ENCODE measurements around the gene A2ML1. TPM values are rescaled to one million over a fixed set of nuclear protein-coding genes. Genes with fewer than 3 reads are reported as not detected.
"Not testable (repeated sequence)": the region's sequence is repeated elsewhere in the genome, so short reads cannot be mapped to it uniquely, and the experiment has no call there.

Gene A2ML1
- total RNA-seq, 2 experiments from 2014 or later, result not detected

DNA sequence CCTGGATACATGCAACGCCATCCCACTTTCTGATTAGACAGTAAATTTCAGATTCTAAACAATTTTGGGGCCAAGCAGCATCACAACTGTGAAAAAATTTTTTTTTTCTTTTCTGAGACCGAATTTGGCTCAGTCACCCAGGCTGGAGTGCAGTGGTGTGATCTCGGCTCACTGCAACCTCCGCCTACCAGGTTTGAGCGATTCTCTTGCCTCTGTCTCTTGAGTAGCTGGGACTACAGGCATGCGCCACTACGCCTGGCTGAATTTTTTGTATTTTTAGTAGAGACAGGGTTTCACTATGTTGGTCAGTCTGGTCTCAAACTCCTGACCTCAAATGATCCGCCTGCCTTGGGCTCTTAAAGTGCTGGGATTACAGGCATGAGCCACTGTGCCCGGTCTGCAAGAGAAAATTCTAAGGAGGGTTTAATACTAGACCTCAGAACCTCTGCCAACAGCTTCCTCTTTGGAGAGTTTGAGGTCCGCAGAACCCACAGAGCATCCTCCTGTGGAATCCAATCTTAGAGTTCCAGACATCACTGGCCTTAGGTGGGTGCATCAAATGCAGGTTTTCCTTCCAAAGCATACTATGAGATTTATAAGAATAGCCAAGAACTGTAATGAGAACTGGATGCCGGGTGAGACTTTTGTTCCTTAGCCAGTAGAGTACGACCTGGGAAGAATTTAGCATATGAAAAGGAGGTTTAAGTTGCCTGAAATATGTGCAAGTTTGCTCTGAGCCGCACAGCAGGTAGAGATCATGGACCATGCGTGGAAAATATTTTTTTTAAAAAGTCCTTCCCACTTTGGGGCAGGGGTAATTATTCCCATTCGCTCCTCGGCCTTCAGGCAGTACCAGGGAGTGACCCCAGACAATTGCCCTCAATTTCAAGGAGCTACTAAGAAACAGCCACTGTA is 84.1 kb downstream of the A2ML1 start:
- H3K4me3 Mint-ChIP-seq, result no peak overlapping the region
- H3K27me3 Mint-ChIP-seq, result peaks cover 9% of the 10 kb centered on the region
- H3K27ac Mint-ChIP-seq, result no peak overlapping the region
- no peaks in the 10 kb centered on the region for H3K9me3 Mint-ChIP-seq
- POLR2A ChIA-PET, result interaction anchor here (1.0 kb wide), 1 partner anchor 12 kb away, joined by 4 read pairs; no protein-coding TSS in a partner anchor
- CTCF ChIA-PET, result interaction anchor here (1.2 kb wide), 1 partner anchor 16 kb away, joined by 4 read pairs; no protein-coding TSS in a partner anchor
- H3K4me1 Mint-ChIP-seq, result no peaks in the 10 kb centered on the region
- H3K36me3 Mint-ChIP-seq (ENCODE audit: low read depth), result no peaks in the 10 kb centered on the region
- DNase-seq, result no peak

DNA sequence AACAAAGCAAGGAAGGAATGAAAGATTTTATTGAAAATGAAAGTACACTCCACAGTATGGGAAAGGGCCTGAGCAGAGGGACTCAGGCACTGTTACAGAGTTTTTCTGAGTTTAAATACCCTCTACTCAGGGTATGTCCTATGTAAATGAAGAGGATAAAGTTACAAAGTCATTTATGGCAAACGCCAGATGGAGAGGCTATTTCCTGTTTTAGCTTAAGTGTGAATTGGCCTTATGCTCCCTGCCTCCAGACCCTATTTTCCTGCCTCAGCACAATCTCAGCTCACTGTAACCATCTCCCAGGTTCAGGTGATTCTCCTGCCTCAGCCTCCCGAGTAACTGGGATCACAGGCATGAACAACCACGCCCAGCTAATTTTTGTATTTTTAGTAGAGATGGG is 85.1 kb downstream of the A2ML1 start:
- Mint-ChIP-seq H3K4me3 (no peak overlapping the region), H3K9me3 (no peaks in the 10 kb centered on the region), H3K27me3 (peaks cover 8% of the 10 kb centered on the region), H3K36me3 (ENCODE audit: low read depth) (no peaks in the 10 kb centered on the region), H3K27ac (no peak overlapping the region), H3K4me1 (no peaks in the 10 kb centered on the region)
- no peak for DNase-seq
- ChIA-PET CTCF (interaction anchor here (0.6 kb wide), 1 partner anchor 32 kb away, joined by 3 read pairs; no protein-coding TSS in a partner anchor), POLR2A (no interaction called here)

DNA sequence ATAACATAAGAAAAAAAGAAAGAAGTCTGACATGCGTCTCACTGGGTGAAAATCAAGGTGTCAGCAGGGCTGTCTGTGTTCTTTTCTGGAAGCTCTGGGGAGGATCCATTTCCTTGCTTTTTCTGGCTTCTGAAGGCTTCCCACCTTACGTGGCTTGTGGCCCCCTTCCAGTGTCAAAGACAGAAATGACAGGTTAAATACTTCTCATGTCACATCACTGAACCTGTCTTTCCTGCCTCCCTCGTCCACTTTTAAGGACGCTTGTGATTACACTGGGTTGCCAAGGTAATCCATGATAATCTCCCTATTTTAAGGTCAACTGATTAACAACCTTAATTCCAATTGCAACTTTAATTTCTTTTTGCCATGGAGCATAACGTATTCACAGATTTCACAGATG is 87.3 kb downstream of the A2ML1 start:
- H3K4me3 Mint-ChIP-seq, result no peak overlapping the region
- ChIA-PET CTCF (interaction anchor here (0.9 to 1.4 kb wide), 3 partner anchors 19 to 365 kb away, joined by 3 to 5 read pairs (median 3); no protein-coding TSS in a partner anchor), POLR2A (no interaction called here)
- H3K4me1 Mint-ChIP-seq, result peaks cover 10% of the 10 kb centered on the region
- peaks cover 9% of the 10 kb centered on the region for H3K27me3 Mint-ChIP-seq
- no peaks in the 10 kb centered on the region for H3K36me3 Mint-ChIP-seq (ENCODE audit: low read depth)
- H3K9me3 Mint-ChIP-seq, result no peaks in the 10 kb centered on the region
- no peak overlapping the region for H3K27ac Mint-ChIP-seq
- no peak for DNase-seq

DNA sequence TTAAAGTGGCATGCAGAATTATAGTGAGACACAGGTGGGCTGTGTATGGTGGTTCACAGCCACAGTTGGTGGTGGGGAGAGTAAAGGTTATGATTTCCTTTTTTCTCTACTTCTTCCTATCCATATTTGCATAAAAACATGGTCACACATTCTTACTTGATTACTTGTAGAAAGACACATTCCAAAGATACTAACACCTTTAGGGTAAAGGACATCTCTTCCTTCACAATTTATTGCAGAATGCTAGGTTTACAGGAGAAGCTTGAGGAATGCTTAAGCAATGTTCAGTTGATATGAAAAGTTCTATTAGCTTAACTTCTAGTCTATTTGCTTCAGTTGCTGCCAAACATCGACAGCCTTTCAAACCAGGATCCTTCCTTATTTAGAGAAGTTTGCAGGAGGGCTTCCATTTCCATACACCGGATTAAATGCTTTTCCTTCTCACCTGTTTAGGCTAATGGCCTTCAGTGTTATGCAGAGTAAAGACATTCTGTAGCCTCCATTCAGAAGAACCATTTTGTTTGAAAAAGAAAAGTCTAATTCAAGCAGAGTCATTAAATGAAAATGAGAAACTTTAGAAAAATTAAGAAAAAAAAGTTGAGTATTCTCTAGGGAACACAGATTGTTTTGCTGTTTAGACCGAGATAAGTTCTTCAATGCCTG is 89.3 kb downstream of the A2ML1 start:
- Mint-ChIP-seq H3K4me1 (peaks cover 10% of the 10 kb centered on the region), H3K4me3 (no peak overlapping the region), H3K27me3 (peaks cover 9% of the 10 kb centered on the region), H3K36me3 (ENCODE audit: low read depth) (no peaks in the 10 kb centered on the region), H3K9me3 (no peaks in the 10 kb centered on the region), H3K27ac (no peak overlapping the region)
- POLR2A ChIA-PET, result interaction anchor here (1.7 kb wide), 1 partner anchor 38 kb away, joined by 8 read pairs; the partner anchor contains the start of gene M6PR
- CTCF ChIA-PET, result interaction anchor here (1.0 to 5.4 kb wide), 4 partner anchors 38 to 152 kb away, joined by 3 to 28 read pairs (median 9); partner anchors contain the start of gene M6PR
- no peak for DNase-seq

DNA sequence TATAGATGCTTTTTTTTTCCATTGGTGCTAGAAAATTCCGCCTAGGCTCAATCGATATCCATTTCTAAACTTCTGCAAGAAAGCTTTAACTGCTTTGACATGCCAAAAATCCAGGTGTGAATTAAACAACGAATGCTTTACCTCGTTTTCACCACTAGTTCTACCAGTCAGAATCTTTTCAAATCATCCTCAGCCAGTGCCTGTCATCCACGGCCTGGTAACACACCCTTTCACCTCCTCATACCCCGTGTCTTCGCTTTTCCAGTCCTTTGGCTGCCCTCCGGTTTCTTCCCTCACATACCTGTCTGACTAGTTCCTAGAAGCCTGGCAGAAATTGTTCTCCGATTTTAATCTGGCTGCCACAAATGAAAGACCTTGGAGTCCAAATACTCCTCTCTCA is 90.5 kb downstream of the A2ML1 start:
- Mint-ChIP-seq H3K36me3 (ENCODE audit: low read depth) (no peaks in the 10 kb centered on the region), H3K27me3 (peaks cover 9% of the 10 kb centered on the region), H3K27ac (no peak overlapping the region), H3K4me3 (no peak overlapping the region), H3K9me3 (no peaks in the 10 kb centered on the region), H3K4me1 (peaks cover 10% of the 10 kb centered on the region)
- DNase-seq, result no peak
- CTCF ChIA-PET, result interaction anchor here (1.1 to 5.4 kb wide), 4 partner anchors 37 to 136 kb away, joined by 6 to 28 read pairs (median 10); partner anchors contain the start of gene M6PR
- POLR2A ChIA-PET, result interaction anchor here (1.7 to 3.8 kb wide), 2 partner anchors 37 kb away, joined by 8 to 21 read pairs; partner anchors contain the start of gene M6PR

DNA sequence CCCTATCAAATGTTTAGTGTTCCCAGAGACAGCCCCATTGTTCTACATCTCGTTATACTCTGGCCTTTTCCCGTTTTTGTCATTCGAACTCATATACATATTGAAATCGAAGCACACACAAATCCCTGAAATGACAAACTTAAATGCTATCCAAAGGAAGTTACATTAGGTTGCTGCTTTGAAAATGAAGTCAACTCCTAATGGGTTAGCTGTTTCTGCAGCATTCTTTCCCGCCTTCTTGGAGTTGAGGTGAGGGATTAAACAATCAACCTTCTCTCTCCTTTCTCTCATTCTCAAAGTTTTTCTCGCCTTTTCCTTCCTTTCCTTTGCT is 91.2 kb downstream of the A2ML1 start:
- H3K27ac Mint-ChIP-seq, result peak overlapping the region; percentile 59
- ChIA-PET POLR2A (interaction anchor here (3.8 kb wide), 1 partner anchor 36 kb away, joined by 21 read pairs; the partner anchor contains the start of gene M6PR), CTCF (interaction anchor here (0.7 to 5.4 kb wide), 6 partner anchors 32 to 136 kb away, joined by 3 to 28 read pairs (median 4); partner anchors contain the start of gene M6PR)
- no peak for DNase-seq
- H3K4me3 Mint-ChIP-seq, result peak overlapping the region; percentile 84
- peaks cover 9% of the 10 kb centered on the region for H3K27me3 Mint-ChIP-seq
- H3K9me3 Mint-ChIP-seq, result no peaks in the 10 kb centered on the region
- peaks cover 10% of the 10 kb centered on the region for H3K4me1 Mint-ChIP-seq
- H3K36me3 Mint-ChIP-seq (ENCODE audit: low read depth), result no peaks in the 10 kb centered on the region

DNA sequence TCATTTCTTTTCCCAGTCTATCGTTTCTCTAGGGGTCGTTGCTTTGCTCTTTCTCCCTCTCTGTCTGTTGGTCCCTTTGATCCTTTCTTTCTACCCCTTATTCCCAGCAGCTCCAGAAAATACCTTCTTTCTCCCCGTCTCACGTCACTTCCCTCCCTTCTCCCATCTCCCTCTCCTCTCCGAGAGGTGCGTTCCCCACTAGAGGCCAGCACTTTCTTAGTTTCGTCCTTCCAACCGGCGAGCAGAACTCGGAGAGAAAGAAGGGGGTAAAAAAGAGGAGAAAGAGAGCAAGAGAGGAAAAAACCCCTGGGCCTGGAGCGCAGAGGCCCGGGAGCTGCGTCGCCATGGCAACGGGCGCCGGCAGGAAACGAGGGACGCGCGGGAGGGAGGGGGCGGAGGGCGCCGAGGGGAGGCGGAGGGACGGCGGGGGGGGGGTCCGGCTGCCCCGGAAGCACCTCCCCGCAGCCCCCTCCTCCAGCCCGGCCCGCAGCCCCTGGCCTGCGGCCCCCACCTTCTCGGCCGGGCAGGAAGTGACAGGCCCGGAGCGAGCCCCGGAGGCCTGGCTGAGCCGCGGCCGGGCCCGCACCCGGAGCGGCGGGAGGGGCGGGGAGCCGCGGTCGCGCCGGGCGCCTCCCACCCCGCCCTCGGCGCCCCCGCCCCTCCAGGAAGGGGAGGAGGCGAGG is 91.8 kb downstream of the A2ML1 start, which contains the start of gene PHC1:
TSS of gene PHC1 (plus strand) at position 477 of the 683 bp plus-strand sequence. CDS start 3,169 bp downstream, outside the sequence.
- CTCF ChIA-PET, result interaction anchor here (0.7 to 5.4 kb wide), 10 partner anchors 23 to 136 kb away, joined by 3 to 28 read pairs (median 4); partner anchors contain the start of gene M6PR
- peak; percentile 79 for DNase-seq
- not testable (repeated sequence) for H3K36me3 Mint-ChIP-seq (ENCODE audit: low read depth); H3K4me1 Mint-ChIP-seq; H3K27me3 Mint-ChIP-seq; H3K9me3 Mint-ChIP-seq
- peak within 1 kb of the TSS; percentile 84 for H3K4me3 Mint-ChIP-seq
- peak within 1 kb of the TSS; percentile 59 for H3K27ac Mint-ChIP-seq
- POLR2A ChIA-PET, result interaction anchor here (3.8 kb wide), 1 partner anchor 36 kb away, joined by 21 read pairs; the partner anchor contains the start of gene M6PR

DNA sequence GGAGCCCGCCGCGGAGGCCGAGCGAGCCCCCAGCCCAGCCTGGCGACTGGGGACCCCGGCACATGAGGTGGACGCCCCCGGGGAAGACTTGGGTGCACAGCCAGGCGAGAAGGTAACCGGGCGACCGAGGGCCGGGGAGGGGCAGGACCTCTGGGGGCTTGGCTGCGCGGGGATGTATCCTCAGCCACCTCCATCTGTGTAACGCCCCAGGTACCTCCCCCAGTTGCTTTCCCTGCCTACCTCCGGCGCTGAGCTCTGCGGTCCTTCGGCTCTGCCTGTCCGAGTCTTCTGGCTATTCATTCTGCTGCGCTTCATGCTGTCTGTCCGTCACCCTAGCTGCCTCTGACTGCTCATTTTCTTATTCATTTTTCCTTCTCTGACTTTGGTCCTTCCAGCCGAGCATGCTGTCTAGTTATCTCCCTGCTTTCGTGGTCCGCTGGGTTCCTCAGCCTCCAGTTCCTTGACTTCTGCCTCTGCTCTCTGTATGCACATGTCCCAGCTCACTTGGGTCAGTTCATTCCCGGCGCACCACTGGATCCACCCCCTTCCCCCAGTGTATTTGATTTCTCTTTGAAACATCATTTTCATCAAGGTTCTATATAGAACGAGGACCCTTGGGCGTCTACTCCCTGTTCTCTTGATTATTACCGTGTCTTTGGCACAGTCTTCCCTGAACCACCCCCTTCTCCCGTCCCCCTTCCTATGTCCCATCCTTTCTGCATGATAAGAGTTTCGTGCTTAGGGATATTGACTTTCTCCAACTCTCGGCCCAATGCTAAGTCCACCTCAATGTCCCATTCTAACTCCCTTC is 92.5 kb downstream of the A2ML1 start:
- Mint-ChIP-seq H3K27ac (no peak overlapping the region), H3K36me3 (ENCODE audit: low read depth) (no peaks in the 10 kb centered on the region), H3K27me3 (peaks cover 9% of the 10 kb centered on the region), H3K9me3 (no peaks in the 10 kb centered on the region), H3K4me1 (peaks cover 10% of the 10 kb centered on the region), H3K4me3 (no peak overlapping the region)
- CTCF ChIA-PET, result interaction anchor here (0.8 to 5.4 kb wide), 7 partner anchors 24 to 135 kb away, joined by 3 to 28 read pairs (median 5); partner anchors contain the start of gene M6PR
- peak; percentile 63 for DNase-seq
- POLR2A ChIA-PET, result interaction anchor here (3.8 kb wide), 1 partner anchor 35 kb away, joined by 21 read pairs; the partner anchor contains the start of gene M6PR

DNA sequence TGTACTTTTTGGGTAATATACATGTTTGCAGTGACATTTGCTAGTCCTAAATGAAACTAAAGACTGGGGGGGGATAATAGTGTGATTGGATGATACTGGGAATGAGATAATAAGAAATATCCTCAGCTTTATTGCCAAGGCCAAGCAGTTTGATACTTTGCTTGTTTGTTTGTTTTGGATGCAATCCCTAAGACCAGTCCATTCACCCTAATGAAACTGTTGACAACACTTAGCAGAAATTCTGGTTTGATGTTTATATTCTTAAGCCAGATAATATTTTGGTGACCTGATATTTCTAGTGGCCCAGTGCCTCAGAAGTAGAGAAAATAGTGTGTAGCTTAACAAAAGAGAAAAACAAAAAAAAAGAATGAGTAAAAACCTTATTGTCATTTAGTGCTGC is 93.7 kb downstream of the A2ML1 start:
- ChIA-PET POLR2A (interaction anchor here (3.8 kb wide), 1 partner anchor 34 kb away, joined by 21 read pairs; the partner anchor contains the start of gene M6PR), CTCF (interaction anchor here (2.5 to 5.4 kb wide), 3 partner anchors 34 to 133 kb away, joined by 9 to 28 read pairs (median 11); partner anchors contain the start of gene M6PR)
- Mint-ChIP-seq H3K27ac (no peak overlapping the region), H3K4me3 (no peak overlapping the region), H3K36me3 (ENCODE audit: low read depth) (peaks cover 4% of the 10 kb centered on the region), H3K27me3 (peaks cover 9% of the 10 kb centered on the region), H3K4me1 (peaks cover 10% of the 10 kb centered on the region), H3K9me3 (no peaks in the 10 kb centered on the region)
- DNase-seq, result no peak

DNA sequence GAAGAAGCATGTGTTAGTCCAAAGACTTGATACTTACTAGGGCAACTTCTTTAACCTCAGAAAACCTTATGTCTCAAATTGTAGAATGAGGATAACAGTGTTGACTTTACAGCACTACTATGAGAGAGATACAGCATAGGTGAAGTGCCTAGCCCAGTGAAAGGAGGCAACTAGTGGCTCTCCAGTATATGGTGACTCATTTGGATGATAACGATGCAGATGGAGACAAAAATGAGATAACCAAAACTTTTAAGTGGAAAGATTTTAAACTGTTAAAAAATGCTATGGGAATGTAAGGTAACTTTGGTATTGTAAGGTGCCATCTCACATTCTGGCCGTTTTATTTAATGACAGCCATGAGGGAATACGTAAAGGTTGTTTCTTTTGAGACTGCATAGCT is 94.6 kb downstream of the A2ML1 start:
- Mint-ChIP-seq H3K9me3 (no peaks in the 10 kb centered on the region), H3K27ac (no peak overlapping the region), H3K4me3 (no peak overlapping the region), H3K36me3 (ENCODE audit: low read depth) (peaks cover 8% of the 10 kb centered on the region), H3K27me3 (peaks cover 9% of the 10 kb centered on the region), H3K4me1 (peaks cover 10% of the 10 kb centered on the region)
- CTCF ChIA-PET, result interaction anchor here (0.5 to 5.4 kb wide), 3 partner anchors 33 to 415 kb away, joined by 3 to 28 read pairs (median 11); partner anchors contain the start of gene M6PR
- POLR2A ChIA-PET, result no interaction called here
- DNase-seq, result no peak

DNA sequence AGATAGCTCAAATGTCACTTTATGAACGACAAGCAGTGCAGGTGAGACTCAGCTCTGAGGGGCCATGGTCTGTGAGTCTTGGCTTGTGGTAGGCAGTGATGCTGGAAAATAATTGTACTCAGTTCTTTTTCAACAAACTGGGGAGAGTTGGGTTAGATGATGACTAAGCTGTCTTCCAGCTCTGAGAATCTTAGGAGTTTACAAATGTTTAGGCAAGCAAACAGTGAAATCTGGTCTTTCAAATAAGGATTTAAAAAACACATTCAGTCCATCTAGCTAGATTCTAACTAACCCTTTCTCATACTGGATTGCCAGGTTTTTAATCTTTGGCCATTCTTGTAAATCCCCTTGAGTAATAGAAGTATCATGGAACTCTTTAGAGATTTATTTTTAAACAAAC is 95.3 kb downstream of the A2ML1 start:
- H3K4me3 Mint-ChIP-seq, result no peak overlapping the region
- H3K4me1 Mint-ChIP-seq, result peaks cover 10% of the 10 kb centered on the region
- ChIA-PET CTCF (interaction anchor here (0.8 to 3.1 kb wide), 2 partner anchors 32 to 131 kb away, joined by 3 to 11 read pairs; partner anchors contain the start of gene M6PR), POLR2A (no interaction called here)
- peaks cover 8% of the 10 kb centered on the region for H3K27me3 Mint-ChIP-seq
- DNase-seq, result no peak
- no peak overlapping the region for H3K27ac Mint-ChIP-seq
- no peaks in the 10 kb centered on the region for H3K9me3 Mint-ChIP-seq
- H3K36me3 Mint-ChIP-seq (ENCODE audit: low read depth), result peaks cover 8% of the 10 kb centered on the region

Measured in activated CD4-positive, alpha-beta memory T cell treated with anti-CD3 and anti-CD28 coated beads, Interleukin-2, amount 10 ng/mL, durations not matched to agents 7 days and 5 days (primary cell).